ENCODE data around the gene UBAP2.

DNA sequence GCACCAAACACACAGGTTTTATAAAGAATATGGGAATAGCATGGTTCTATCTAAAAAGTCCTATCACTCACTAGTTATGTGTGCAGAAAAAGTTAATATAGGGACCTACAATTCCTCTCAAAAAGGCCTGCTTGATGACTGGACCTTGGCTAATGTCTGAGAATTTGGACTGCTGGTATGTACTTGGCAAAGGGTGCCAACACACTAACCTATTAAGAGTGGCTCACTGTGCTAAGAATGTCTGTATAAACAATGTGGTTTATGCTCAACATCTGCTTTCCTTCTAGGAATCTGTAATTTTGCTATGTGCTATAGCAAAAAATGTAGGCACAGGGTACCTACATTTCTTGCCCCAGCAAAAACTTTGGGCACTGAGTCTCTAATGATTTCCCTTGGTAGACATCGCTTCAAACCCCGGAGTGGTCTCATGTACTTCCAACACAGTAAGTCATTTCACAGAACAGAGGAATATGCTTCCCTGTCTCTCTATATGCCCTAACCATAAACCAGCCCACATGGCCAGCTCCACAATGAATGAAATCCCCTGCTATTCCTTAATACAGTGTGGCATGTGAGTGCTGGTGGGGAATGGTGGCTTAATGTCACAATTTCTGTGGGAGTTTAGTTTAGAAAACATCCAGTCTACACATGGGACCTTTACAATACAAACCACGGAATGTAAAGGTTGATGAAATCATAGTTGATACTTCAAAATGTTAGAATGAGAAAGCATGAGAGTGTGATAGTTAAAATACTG lies 101.7 kb downstream of the UBAP2 start:
- TF ChIP-seq POLR2AphosphoS5 (IDR thresholded peaks at IDR 0.05; ENCODE audit: low read depth, low read length) (no peak), POLR2A (IDR thresholded peaks at IDR 0.05; ENCODE audit: low read depth, low read length) (no peak), POU2F2 (IDR thresholded peaks at IDR 0.05; ENCODE audit: low read depth, low read length) (no peak), TAF1 (IDR thresholded peaks at IDR 0.05; ENCODE audit: low read depth, low read length) (no peak), PAX5 (IDR thresholded peaks at IDR 0.05; ENCODE audit: insufficient read depth, low read length, severe bottlenecking) (no peak), SPI1 (IDR thresholded peaks at IDR 0.05; ENCODE audit: low read depth, low read length) (no peak)
